ENCODE measurements around the gene COL27A1. TPM values are rescaled to one million over a fixed set of nuclear protein-coding genes. Genes with fewer than 3 reads are reported as not detected.

The COL27A1 gene
- total RNA-seq, 1 donor from 2014 or later, result 13.0 TPM

DNA sequence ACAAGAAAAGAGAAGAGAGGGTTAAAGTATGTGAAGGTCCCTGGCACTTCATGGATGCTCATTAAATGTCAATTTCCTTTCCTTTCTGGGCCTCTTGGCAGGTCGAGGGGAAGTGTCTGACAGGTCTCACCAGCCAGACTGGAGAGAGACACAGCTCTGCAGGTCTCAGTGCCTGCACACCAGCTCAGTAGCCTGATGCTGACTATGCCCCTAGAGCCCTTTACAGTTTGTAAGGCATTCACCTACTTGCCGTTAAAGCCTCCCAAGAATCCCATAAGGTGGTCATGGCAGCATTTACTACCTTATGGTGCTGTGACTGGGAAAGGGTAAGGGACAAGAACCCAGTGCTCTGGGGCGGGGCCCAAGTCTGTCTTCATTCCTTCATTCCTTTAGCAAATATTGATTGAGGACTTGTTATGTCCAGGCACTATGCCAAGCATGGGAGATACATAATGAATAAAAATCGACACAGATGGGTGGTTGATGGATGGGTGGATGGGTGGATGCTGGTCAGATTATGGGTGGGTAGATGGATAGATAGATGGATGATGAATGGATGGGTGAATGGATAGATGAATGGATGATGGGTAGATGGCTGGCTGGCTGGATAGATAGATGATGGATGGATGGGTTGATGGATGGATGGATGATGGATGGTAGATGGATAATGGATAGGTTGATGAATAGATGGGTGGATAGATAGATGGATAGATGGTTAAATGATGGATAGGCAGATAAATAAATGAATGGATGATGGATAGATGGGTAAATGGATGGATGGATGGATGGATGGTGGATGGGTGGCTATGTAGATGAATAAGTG, 34.9 kb upstream of the COL27A1 start:
- no peaks in the 10 kb centered on the region for H3K9me3 ChIP-seq
- DNase-seq (no peak), ATAC-seq (no peak)
- no peak overlapping the region for H3K27ac ChIP-seq
- no peak overlapping the region for H3K4me3 ChIP-seq
- no peaks in the 10 kb centered on the region for H3K36me3 ChIP-seq
- intact Hi-C loops (cut with DNase I), result no loop called here
- TF ChIP-seq, protein P1, sequence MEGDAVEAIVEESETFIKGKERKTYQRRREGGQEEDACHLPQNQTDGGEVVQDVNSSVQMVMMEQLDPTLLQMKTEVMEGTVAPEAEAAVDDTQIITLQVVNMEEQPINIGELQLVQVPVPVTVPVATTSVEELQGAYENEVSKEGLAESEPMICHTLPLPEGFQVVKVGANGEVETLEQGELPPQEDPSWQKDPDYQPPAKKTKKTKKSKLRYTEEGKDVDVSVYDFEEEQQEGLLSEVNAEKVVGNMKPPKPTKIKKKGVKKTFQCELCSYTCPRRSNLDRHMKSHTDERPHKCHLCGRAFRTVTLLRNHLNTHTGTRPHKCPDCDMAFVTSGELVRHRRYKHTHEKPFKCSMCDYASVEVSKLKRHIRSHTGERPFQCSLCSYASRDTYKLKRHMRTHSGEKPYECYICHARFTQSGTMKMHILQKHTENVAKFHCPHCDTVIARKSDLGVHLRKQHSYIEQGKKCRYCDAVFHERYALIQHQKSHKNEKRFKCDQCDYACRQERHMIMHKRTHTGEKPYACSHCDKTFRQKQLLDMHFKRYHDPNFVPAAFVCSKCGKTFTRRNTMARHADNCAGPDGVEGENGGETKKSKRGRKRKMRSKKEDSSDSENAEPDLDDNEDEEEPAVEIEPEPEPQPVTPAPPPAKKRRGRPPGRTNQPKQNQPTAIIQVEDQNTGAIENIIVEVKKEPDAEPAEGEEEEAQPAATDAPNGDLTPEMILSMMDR (IDR thresholded peaks at IDR 0.05), result no peak
- peaks cover 3% of the 10 kb centered on the region for H3K27me3 ChIP-seq (ENCODE audit: low read depth)
- H3K4me1 ChIP-seq, result peaks cover 14% of the 10 kb centered on the region

DNA sequence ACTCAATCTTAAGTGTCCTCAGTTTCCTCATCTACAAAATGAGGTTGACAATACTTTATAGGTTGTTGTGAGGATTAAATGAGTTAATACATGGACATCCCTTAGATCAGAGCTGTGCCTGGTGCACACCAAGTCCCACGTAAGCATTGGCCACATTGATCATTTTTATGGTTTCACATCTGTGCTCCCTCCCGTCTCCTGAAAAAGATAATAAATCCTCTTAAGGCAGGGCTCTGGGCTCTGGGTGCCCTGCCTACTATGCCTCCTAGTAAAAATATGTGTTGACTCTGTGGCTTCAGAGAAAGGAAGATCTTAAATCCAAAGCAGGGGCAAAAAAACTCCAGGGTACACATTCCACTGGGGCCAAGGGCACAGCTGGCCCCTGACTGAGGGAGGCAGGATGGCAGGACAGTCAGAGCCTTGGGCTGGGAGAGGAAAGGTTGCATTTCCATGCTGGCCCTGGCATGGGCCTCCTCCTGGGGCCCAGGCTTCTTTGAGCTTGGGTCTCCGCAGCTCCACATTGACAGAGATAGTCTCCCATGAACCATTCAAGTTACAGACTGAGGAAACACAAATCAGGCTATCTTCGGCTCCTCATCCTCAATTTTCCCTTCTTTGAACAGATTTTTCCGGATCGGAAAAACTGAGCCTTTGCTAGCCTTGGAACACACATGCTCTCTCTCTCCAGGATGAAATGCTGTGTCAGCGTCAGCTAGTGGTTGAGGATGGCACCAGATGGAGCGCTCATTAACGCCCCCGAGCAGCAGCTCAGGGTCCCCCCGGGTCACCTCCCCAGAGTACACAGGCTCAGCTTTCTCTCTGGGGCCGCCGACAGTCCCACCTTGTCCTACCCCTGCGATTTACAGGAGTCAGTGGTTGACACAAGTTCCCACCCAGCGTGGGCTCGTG, 33.9 kb upstream of the COL27A1 start:
- DNase-seq, result no peak
- H3K27ac ChIP-seq, result no peak overlapping the region

DNA sequence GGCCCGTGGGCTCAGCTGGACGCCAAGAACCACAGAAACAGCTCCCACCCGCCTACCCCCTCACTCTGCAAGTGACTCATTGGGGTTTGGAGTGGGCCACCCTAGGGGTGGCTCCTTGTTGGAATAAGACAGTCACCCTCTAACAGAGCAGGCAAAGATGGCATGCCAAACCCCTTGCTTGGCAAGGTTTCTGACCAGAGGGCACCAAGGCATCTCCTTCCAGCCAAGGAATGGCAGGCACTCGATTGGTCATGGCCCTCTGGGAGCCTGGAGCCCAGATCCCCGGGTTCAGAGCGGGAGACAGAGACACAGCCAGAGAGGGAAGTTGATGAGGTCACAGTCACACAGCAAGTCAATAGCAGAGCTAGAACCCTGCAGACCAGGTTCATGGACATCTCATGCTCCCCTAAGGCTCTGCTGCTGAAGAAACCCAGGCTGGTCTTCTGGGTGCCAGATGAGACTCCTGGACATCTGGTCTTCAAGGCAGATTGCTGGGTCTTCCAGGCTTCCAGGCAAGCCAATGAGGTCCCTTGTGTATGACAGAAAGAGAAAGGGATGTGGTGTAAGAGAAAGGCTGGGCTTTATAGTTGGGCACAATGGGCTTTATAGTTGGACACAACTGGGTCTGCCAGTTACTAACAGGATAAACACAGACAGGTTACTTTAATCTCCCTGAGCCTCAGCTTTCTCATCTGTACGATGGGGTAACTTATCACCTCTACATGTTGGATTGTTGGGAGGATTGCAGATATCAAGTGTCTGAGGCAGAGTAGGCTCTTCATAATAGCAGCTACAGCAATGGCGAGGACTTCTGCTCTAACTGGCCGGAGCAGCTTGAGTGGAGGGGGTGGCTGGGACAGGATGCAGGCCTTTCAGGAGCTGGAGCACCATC, 33.0 kb upstream of the COL27A1 start:
- Histone ChIP-seq H3K27ac (no peak overlapping the region), H3K36me3 (no peaks in the 10 kb centered on the region), H3K27me3 (ENCODE audit: low read depth) (no peaks in the 10 kb centered on the region), H3K9me3 (no peaks in the 10 kb centered on the region), H3K4me3 (no peak overlapping the region), H3K4me1 (peaks cover 11% of the 10 kb centered on the region)
- intact Hi-C loops (cut with DNase I), result no loop called here
- DNase-seq (no peak), ATAC-seq (no peak)
- TF ChIP-seq, protein P1 (IDR thresholded peaks at IDR 0.05), result no peak

More for the DNA sequence above, 33.9 kb upstream of the COL27A1 start:
- Histone ChIP-seq H3K4me3 (no peak overlapping the region), H3K27me3 (ENCODE audit: low read depth) (no peaks in the 10 kb centered on the region), H3K4me1 (peaks cover 14% of the 10 kb centered on the region), H3K9me3 (no peaks in the 10 kb centered on the region), H3K36me3 (no peaks in the 10 kb centered on the region)
- no peak for ATAC-seq
- intact Hi-C loops (cut with DNase I), result no loop called here
- TF ChIP-seq, protein P1 (IDR thresholded peaks at IDR 0.05), result no peak

DNA sequence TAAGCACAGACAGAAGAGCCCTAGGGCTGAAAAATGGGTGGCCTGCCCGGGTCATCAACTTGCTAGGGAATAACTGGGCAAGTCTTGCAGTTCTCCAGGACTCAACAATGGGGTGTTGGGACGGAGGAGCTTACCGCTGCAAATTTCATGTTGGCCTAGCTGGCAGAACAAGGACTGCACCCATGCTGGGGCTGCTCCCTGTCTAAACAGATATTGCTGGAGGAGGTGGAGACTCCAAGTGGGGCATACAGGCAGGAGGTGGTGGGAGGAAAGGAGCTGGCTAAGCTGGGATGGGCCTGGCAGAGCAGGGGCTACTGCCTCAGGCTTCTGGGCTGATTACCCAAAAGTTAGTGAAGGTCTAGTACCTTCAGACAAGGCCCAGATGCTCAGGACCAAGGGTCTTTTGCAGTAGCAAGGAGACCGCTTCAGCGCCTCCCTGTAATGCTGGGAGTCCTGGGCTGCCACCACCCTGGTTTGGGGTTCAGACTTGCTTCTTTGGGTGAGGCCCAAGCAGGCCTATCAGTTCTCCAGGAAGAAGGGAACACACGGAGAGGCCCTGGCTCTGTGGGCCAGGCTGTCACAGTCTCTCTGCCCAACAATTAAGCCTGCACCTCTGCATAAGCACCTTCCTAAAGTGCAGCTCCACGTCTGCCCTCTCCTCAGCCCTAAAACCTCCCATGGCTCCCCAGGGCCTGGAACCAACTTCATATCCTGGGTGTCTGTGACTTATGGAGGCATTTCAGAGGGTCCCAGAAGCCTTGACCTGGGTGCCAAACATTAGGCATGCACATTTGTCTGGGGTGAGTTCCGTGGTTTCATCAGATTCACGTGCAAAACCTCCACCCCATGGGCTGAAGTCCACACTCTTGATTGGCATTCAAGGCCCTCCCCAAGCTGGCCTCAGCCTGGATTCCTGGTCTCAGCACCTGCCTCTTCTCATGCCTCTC, 32.0 kb upstream of the COL27A1 start:
- intact Hi-C loops (cut with DNase I), result no loop called here
- TF ChIP-seq, protein P1 (IDR thresholded peaks at IDR 0.05), result no peak
- Histone ChIP-seq H3K4me1 (peaks cover 7% of the 10 kb centered on the region), H3K36me3 (no peaks in the 10 kb centered on the region), H3K27me3 (ENCODE audit: low read depth) (no peaks in the 10 kb centered on the region), H3K4me3 (no peak overlapping the region), H3K9me3 (no peaks in the 10 kb centered on the region), H3K27ac (no peak overlapping the region)
- DNase-seq (no peak), ATAC-seq (no peak)
